Mesenchymal stem cell (in vitro differentiated cells and primary cell): ENCODE measurements around the gene MTA3.

ENCODE experiments used
- DNase-seq: peaks from one replicate; pipeline ENCODE4 v3.0.0-alpha.2; 2013
- H2AFZ ChIP-seq: one replicate; pipeline ENCODE4 v1.6.1; 2013; ENCODE audit warnings: low read depth, mild to moderate bottlenecking, control low read depth, inconsistent platforms, low read length, moderate library complexity
- H2AK5ac ChIP-seq: 2 replicates; pipeline ENCODE4 v1.6.1; 2013; ENCODE audit warnings: low read length, moderate library complexity, mild to moderate bottlenecking, inconsistent platforms; ENCODE audit not compliant: severe bottlenecking
- H2BK120ac ChIP-seq: one replicate; pipeline ENCODE4 v1.6.1; 2013; ENCODE audit warnings: low read depth, mild to moderate bottlenecking, inconsistent platforms, low read length, moderate library complexity
- H2BK12ac ChIP-seq, 2 experiments: one replicate each; pipeline ENCODE4 v1.6.1; 2013; ENCODE audit warnings: inconsistent platforms in 2 of 2, low read length in 2 of 2, mild to moderate bottlenecking in 2 of 2, moderate library complexity in 2 of 2, control low read depth in 1 of 2
- H2BK15ac ChIP-seq: one replicate; pipeline ENCODE4 v1.6.1; 2013; ENCODE audit warnings: mild to moderate bottlenecking, low read depth, inconsistent platforms; ENCODE audit not compliant: poor library complexity, severe bottlenecking
- H2BK5ac ChIP-seq: 2 replicates; pipeline ENCODE4 v1.6.1; 2013; ENCODE audit warnings: low read depth, mild to moderate bottlenecking, low read length, control low read depth, inconsistent platforms; ENCODE audit not compliant: poor library complexity, severe bottlenecking
- H3K14ac ChIP-seq, 2 experiments: one replicate each; pipeline ENCODE4 v1.6.1; 2013; ENCODE audit warnings: inconsistent platforms in 2 of 2, low read length in 2 of 2, control low read depth in 1 of 2, mild to moderate bottlenecking in 1 of 2, moderate library complexity in 1 of 2
- H3K18ac ChIP-seq, 2 experiments: one replicate each; pipeline ENCODE4 v1.6.1; 2013; ENCODE audit warnings: inconsistent platforms in 2 of 2, low read length in 2 of 2, control low read depth in 1 of 2, low read depth in 1 of 2, mild to moderate bottlenecking in 1 of 2
- H3K23ac ChIP-seq, 2 experiments: one replicate each; pipeline ENCODE4 v1.6.1; 2013; ENCODE audit warnings: inconsistent platforms in 2 of 2, low read length in 2 of 2, mild to moderate bottlenecking in 2 of 2, moderate library complexity in 2 of 2, control low read depth in 1 of 2
- H3K27ac ChIP-seq: 2 replicates; pipeline ENCODE4 v1.5.1; 2013; ENCODE audit warnings: mild to moderate bottlenecking, moderate library complexity, low read length, control low read depth, inconsistent platforms; ENCODE audit not compliant: poor library complexity, severe bottlenecking
- H3K27me3 ChIP-seq, 2 experiments: 2 replicates each; pipeline versions ENCODE4 v1.6.1 to v1.7.0; 2013; ENCODE audit warnings: low read length in 2 of 2, mild to moderate bottlenecking in 2 of 2, moderate library complexity in 2 of 2, control low read depth in 1 of 2, inconsistent platforms in 1 of 2; ENCODE audit not compliant: control insufficient read depth in 1 of 2, insufficient read depth in 1 of 2
- H3K36me3 ChIP-seq, 2 experiments: 2 replicates each; pipeline versions ENCODE4 v1.6.1 to v1.7.0; 2013; ENCODE audit warnings: low read length in 2 of 2, control low read depth in 1 of 2, inconsistent platforms in 1 of 2, low read depth in 1 of 2, mild to moderate bottlenecking in 1 of 2; ENCODE audit not compliant: insufficient read depth in 2 of 2, control insufficient read depth in 1 of 2
- H3K4ac ChIP-seq, 2 experiments: one replicate each; pipeline ENCODE4 v1.6.1; 2013; ENCODE audit warnings: inconsistent platforms in 2 of 2, low read length in 2 of 2, mild to moderate bottlenecking in 2 of 2, moderate library complexity in 2 of 2, control low read depth in 1 of 2, low read depth in 1 of 2
- H3K4me1 ChIP-seq: 2 replicates; pipeline ENCODE4 v1.6.1; 2013; ENCODE audit warnings: low read depth, low read length, control low read depth; ENCODE audit not compliant: control insufficient read depth, insufficient read depth
- H3K4me2 ChIP-seq: 2 replicates; pipeline ENCODE4 v1.6.1; 2013; ENCODE audit warnings: low read length, mild to moderate bottlenecking, inconsistent platforms; ENCODE audit not compliant: poor library complexity, severe bottlenecking
- H3K4me3 ChIP-seq, 2 experiments: 2 replicates each; pipeline versions ENCODE4 v1.5.1 to v1.7.0; 2013; ENCODE audit warnings: low read length in 2 of 2, mild to moderate bottlenecking in 2 of 2, control low read depth in 1 of 2, low read depth in 1 of 2; ENCODE audit not compliant: insufficient read depth in 1 of 2
- H3K79me1 ChIP-seq: replicated peaks from 2 replicates; pipeline ENCODE4 v1.6.1; 2013; ENCODE audit warnings: mild to moderate bottlenecking, control low read depth, low read length, inconsistent platforms; ENCODE audit not compliant: poor library complexity, severe bottlenecking
- H3K9ac ChIP-seq: 2 replicates; pipeline ENCODE4 v1.7.0; 2013; ENCODE audit warnings: mild to moderate bottlenecking, low read length, moderate library complexity
- H3K9me3 ChIP-seq: 2 replicates; pipeline ENCODE4 v1.7.0; 2013; ENCODE audit warnings: mild to moderate bottlenecking, low read length; ENCODE audit not compliant: control insufficient read depth
- H4K8ac ChIP-seq: one replicate; pipeline ENCODE4 v1.6.1; 2013; ENCODE audit warnings: inconsistent platforms, mild to moderate bottlenecking, low read length, moderate library complexity
- H4K91ac ChIP-seq: one replicate; pipeline ENCODE4 v1.6.1; 2013; ENCODE audit warnings: mild to moderate bottlenecking, low read length, inconsistent platforms
- WGBS: methylation state at CpG from one replicate; pipeline ENCODE4 v1.1.7; 2013; ENCODE audit warnings: mixed read lengths; 5-methylcytosine and 5-hydroxymethylcytosine counted together

The MTA3 gene

GRCh38 chr2:42722320-42723190 lies 154.1 kb downstream of the MTA3 start:
- Histone ChIP-seq H3K36me3 (peaks cover 10 to 15% of the 10 kb centered on the region in 2 experiments), H2BK5ac (no peak overlapping the region), H2AK5ac (no peak overlapping the region), H3K27me3 (no peaks in the 10 kb centered on the region), H2BK120ac (no peak overlapping the region), H3K27ac (peak overlapping the region; percentile 19), H2AFZ (no peak overlapping the region), H4K8ac (no peak overlapping the region), H3K18ac (no peak overlapping the region), H3K9ac (peak overlapping the region; percentile 81), H3K79me1 (no peaks in the 10 kb centered on the region), H3K4ac (no peak overlapping the region), H3K4me1 (peaks cover 3% of the 10 kb centered on the region), H3K9me3 (no peaks in the 10 kb centered on the region), H3K23ac (no peak overlapping the region), H2BK15ac (no peak overlapping the region), H4K91ac (no peak overlapping the region), H2BK12ac (no peak overlapping the region), H3K14ac (no peak overlapping the region), H3K4me3 (peak overlapping the region in 1 of 2 experiments; percentile 52), H3K4me2 (no peak overlapping the region)
- DNase-seq: peak; percentile 92
- WGBS: 64% methylated on average over 6 of the region's 7 CpGs

GRCh38 chr2:42723465-42723864 lies 155.0 kb downstream of the MTA3 start:
- no peak overlapping the region for H3K4me3 ChIP-seq
- H2BK5ac ChIP-seq: no peak overlapping the region
- no peak overlapping the region for H2BK120ac ChIP-seq
- H2AFZ ChIP-seq: no peak overlapping the region
- peaks cover 3% of the 10 kb centered on the region for H3K4me1 ChIP-seq
- no peak for DNase-seq
- peaks cover 10 to 15% of the 10 kb centered on the region in 2 experiments for H3K36me3 ChIP-seq
- no peak overlapping the region for H3K14ac ChIP-seq
- H4K91ac ChIP-seq: no peak overlapping the region
- H2BK12ac ChIP-seq: no peak overlapping the region
- no peak overlapping the region for H4K8ac ChIP-seq
- no peak overlapping the region for H3K4ac ChIP-seq
- no peaks in the 10 kb centered on the region for H3K79me1 ChIP-seq
- no peak overlapping the region for H3K18ac ChIP-seq
- no peaks in the 10 kb centered on the region for H3K9me3 ChIP-seq
- no peak overlapping the region for H3K23ac ChIP-seq
- no peak overlapping the region for H2AK5ac ChIP-seq
- peak overlapping the region; percentile 81 for H3K9ac ChIP-seq
- no peaks in the 10 kb centered on the region for H3K27me3 ChIP-seq
- no peak overlapping the region for H3K4me2 ChIP-seq
- H3K27ac ChIP-seq: no peak overlapping the region
- H2BK15ac ChIP-seq: no peak overlapping the region

GRCh38 chr2:42724886-42725285 lies 156.5 kb downstream of the MTA3 start:
- no peak overlapping the region for H3K14ac ChIP-seq
- no peaks in the 10 kb centered on the region for H3K79me1 ChIP-seq
- H2BK120ac ChIP-seq: no peak overlapping the region
- H2BK5ac ChIP-seq: no peak overlapping the region
- peaks cover 10 to 15% of the 10 kb centered on the region in 2 experiments for H3K36me3 ChIP-seq
- H3K27me3 ChIP-seq: no peaks in the 10 kb centered on the region
- H3K18ac ChIP-seq: no peak overlapping the region
- H2AFZ ChIP-seq: no peak overlapping the region
- H3K23ac ChIP-seq: no peak overlapping the region
- DNase-seq: no peak
- peaks cover 5% of the 10 kb centered on the region for H3K9me3 ChIP-seq
- no peak overlapping the region for H2BK15ac ChIP-seq
- H2AK5ac ChIP-seq: no peak overlapping the region
- H3K4me2 ChIP-seq: no peak overlapping the region
- no peak overlapping the region for H3K27ac ChIP-seq
- 94% methylated on average over 2 of the region's 2 CpGs for WGBS
- H4K8ac ChIP-seq: no peak overlapping the region
- H3K9ac ChIP-seq: no peak overlapping the region
- H2BK12ac ChIP-seq: no peak overlapping the region
- no peak overlapping the region for H3K4ac ChIP-seq
- no peak overlapping the region for H4K91ac ChIP-seq
- H3K4me3 ChIP-seq: no peak overlapping the region
- peaks cover 3% of the 10 kb centered on the region for H3K4me1 ChIP-seq

- Histone ChIP-seq H3K27ac (no peak overlapping the region), H2BK120ac (no peak overlapping the region), H3K4me1 (peaks cover 3% of the 10 kb centered on the region), H3K4ac (no peak overlapping the region), H2BK15ac (no peak overlapping the region), H2BK5ac (no peak overlapping the region), H3K18ac (no peak overlapping the region), H3K4me2 (no peak overlapping the region), H2AFZ (no peak overlapping the region), H3K14ac (peak overlapping the region in 1 of 2 experiments; percentile 62), H3K79me1 (no peaks in the 10 kb centered on the region), H4K91ac (no peak overlapping the region), H3K4me3 (no peak overlapping the region), H4K8ac (no peak overlapping the region), H2BK12ac (no peak overlapping the region), H3K36me3 (peaks cover 10 to 15% of the 10 kb centered on the region in 2 experiments), H3K9ac (no peak overlapping the region), H3K27me3 (no peaks in the 10 kb centered on the region), H3K9me3 (peaks cover 6% of the 10 kb centered on the region), H3K23ac (no peak overlapping the region), H2AK5ac (no peak overlapping the region)
- WGBS: 63% methylated on average over 4 of the region's 4 CpGs
- DNase-seq: no peak
Measured at GRCh38 chr2:42725657-42726056, 157.2 kb downstream of the MTA3 start.
